Endothelial cell of umbilical vein (primary cell): ENCODE data around the gene CD83. TPM values are rescaled to one million over a fixed set of nuclear protein-coding genes. Genes with fewer than 3 reads are reported as not detected.

Experiments used
- BruUV-seq: library from RNA; stranded (reverse); fragments of 400-500 nt; replicated peaks from 2 replicates; lab custom pipeline; 2021; lab: Mats Ljungman, UMichigan
- CTCF ChIA-PET: fragments of 300-600, 350-600 bp; sonication (Branson Sonifier 250); formaldehyde crosslinking; loops from one replicate; lab custom pipeline; 2021; ENCODE audit warnings: antibody characterized with exemption, inconsistent platforms; lab: Charles Lee
- POLR2A ChIA-PET: fragments of 300-600, 350-600 bp; sonication (Branson Sonifier 250); formaldehyde crosslinking; loops from one replicate; lab custom pipeline; 2021; ENCODE audit warnings: antibody characterized with exemption, inconsistent platforms; lab: Charles Lee
- DNase-seq: peaks from one replicate; pipeline ENCODE4 v3.0.0-alpha.2; 2011; ENCODE audit warnings: low read depth, low spot score
- FAIRE-seq: peaks from 2 replicates; lab custom pipeline; 2011; peaks lifted over from hg19 to GRCh38; lab: Jason Lieb, UNC
- H2AFZ ChIP-seq: 2 replicates; pipeline ENCODE4 v1.6.0; 2012; ENCODE audit warnings: low read depth, low read length, control low read depth, inconsistent platforms
- H3K27ac ChIP-seq: 2 replicates; pipeline ENCODE4 v1.5.1; 2011; ENCODE audit warnings: low read depth, mild to moderate bottlenecking, control low read depth, low read length, moderate library complexity; ENCODE audit not compliant: insufficient read depth
- H3K27me3 ChIP-seq, 2 experiments: 2 replicates each; pipeline versions ENCODE4 v1.6.0 to v1.6.1; 2011; ENCODE audit warnings: low read length in 2 of 2, mixed read lengths in 1 of 2; ENCODE audit not compliant: control insufficient read depth in 2 of 2, insufficient read depth in 2 of 2
- H3K36me3 ChIP-seq, 2 experiments: 2 replicates in 1 of 2; 3 replicates in 1 of 2; pipeline ENCODE4 v1.5.1; 2011; ENCODE audit warnings: low read length in 2 of 2, mild to moderate bottlenecking in 1 of 2, moderate library complexity in 1 of 2; ENCODE audit not compliant: control insufficient read depth in 2 of 2, insufficient read depth in 2 of 2; ENCODE audit errors: extremely low read depth in 1 of 2
- H3K4me1 ChIP-seq: 3 replicates; pipeline ENCODE4 v1.5.1; 2011; ENCODE audit warnings: mild to moderate bottlenecking, low read length; ENCODE audit not compliant: control insufficient read depth, insufficient read depth; ENCODE audit errors: extremely low read depth
- H3K4me2 ChIP-seq: 2 replicates; pipeline ENCODE4 v1.6.1; 2011; ENCODE audit warnings: low read length, control low read depth, mixed read lengths; ENCODE audit not compliant: insufficient read depth
- H3K4me3 ChIP-seq, 3 experiments: fragments of 200-600 bp in 1 of 3; sonication (generic), shearing (Covaris generic) in 1 of 3; replicated peaks in 1 of 3; 2 replicates each; pipeline ENCODE4 v1.5.1; 2011 to 2016; ENCODE audit warnings: control low read depth in 3 of 3, low read length in 3 of 3, mild to moderate bottlenecking in 2 of 3, inconsistent platforms in 1 of 3, low read depth in 1 of 3, moderate library complexity in 1 of 3; ENCODE audit not compliant: insufficient read depth in 1 of 3
- H3K79me2 ChIP-seq: 2 replicates; pipeline ENCODE4 v1.6.0; 2012; ENCODE audit warnings: low read length, inconsistent platforms; ENCODE audit not compliant: control insufficient read depth, insufficient read depth
- H3K9ac ChIP-seq: replicated peaks from 2 replicates; pipeline ENCODE3; 2011; ENCODE audit warnings: low read length, control low read depth; ENCODE audit not compliant: insufficient read depth; ENCODE audit errors: extremely low read depth
- H3K9me1 ChIP-seq: replicated peaks from 3 replicates; pipeline ENCODE4 v1.6.0; 2011; ENCODE audit warnings: mild to moderate bottlenecking, low read length; ENCODE audit not compliant: control insufficient read depth, insufficient read depth; ENCODE audit errors: extremely low read depth
- H3K9me3 ChIP-seq: replicated peaks from 2 replicates; pipeline ENCODE4 v1.5.1; 2012; ENCODE audit warnings: low read length, inconsistent platforms; ENCODE audit not compliant: control insufficient read depth, insufficient read depth
- H4K20me1 ChIP-seq: replicated peaks from 2 replicates; pipeline ENCODE3; 2011; ENCODE audit warnings: mild to moderate bottlenecking, low read length; ENCODE audit not compliant: control insufficient read depth, insufficient read depth; ENCODE audit errors: extremely low read depth
- EZH2 ChIP-seq: IDR thresholded peaks from 2 replicates; pipeline ENCODE4 v1.6.1; 2012; ENCODE audit warnings: borderline replicate concordance, low read depth, mild to moderate bottlenecking, moderate library complexity, low read length, inconsistent platforms; ENCODE audit not compliant: severe bottlenecking
- FOS ChIP-seq: IDR thresholded peaks from 2 replicates; pipeline ENCODE4 v1.6.1; 2011; ENCODE audit warnings: mild to moderate bottlenecking, low read length, moderate library complexity, borderline replicate concordance; ENCODE audit not compliant: insufficient read depth
- GATA2 ChIP-seq: IDR thresholded peaks from 2 replicates; pipeline ENCODE4 v1.7.0; 2011; ENCODE audit warnings: low read depth, mild to moderate bottlenecking, moderate library complexity, mixed read lengths, low read length; ENCODE audit not compliant: insufficient read length, insufficient read depth
- JUN ChIP-seq: IDR thresholded peaks from 2 replicates; pipeline ENCODE4 v1.6.1; 2011; ENCODE audit warnings: borderline replicate concordance, low read depth; ENCODE audit not compliant: insufficient read length, insufficient read depth
- MYC ChIP-seq: IDR thresholded peaks from one replicate; pipeline ENCODE4 v1.6.1; 2011; ENCODE audit warnings: mild to moderate bottlenecking, low read depth, low read length
- POLR2A ChIP-seq: IDR thresholded peaks from 2 replicates; pipeline ENCODE4 v1.6.1; 2012; ENCODE audit warnings: low read depth, mild to moderate bottlenecking, control low read depth, low read length
- POLR2AphosphoS5 ChIP-seq: IDR thresholded peaks from 2 replicates; pipeline ENCODE4 v1.6.1; 2012; ENCODE audit warnings: low read depth, mild to moderate bottlenecking, control low read depth, low read length, moderate library complexity; ENCODE audit not compliant: insufficient read depth
- dilution Hi-C: fragments of 300-500 bp; cut with MboI; formaldehyde crosslinking; loops from one replicate; pipeline ENCODE4 v1.15.0; 2019; ENCODE audit warnings: low sequenced_read_pairs; ENCODE audit not compliant: extremely low pct_ligation_motif_present
- intact Hi-C: fragments of 100-400 bp; cut with micrococcal nuclease; formaldehyde crosslinking; loops from one replicate; pipeline ENCODE4 v1.10.0; 2022
- polyA plus RNA-seq, 4 experiments: library from polyadenylated mRNA; depleted of rRNA in 3 of 4; stranded (reverse) in 3 of 4; unstranded in 1 of 4; fragments of >200 nt; gene quantifications; 2 replicates each; pipeline versions ENCODE4 v1.2.1 to v1.2.3, GENCODE V29; 2011 to 2012; ENCODE audit warnings: missing spikeins in 1 of 4
- total RNA-seq: library from RNA; stranded (reverse); gene quantifications from 2 replicates; pipeline ENCODE4 v1.2.3, GENCODE V29; 2021
- TF ChIP-seq, protein P1 (sequence below): IDR thresholded peaks from 2 replicates; pipeline ENCODE4 v1.6.1; 2011; ENCODE audit not compliant: insufficient read depth, insufficient read length
- TF ChIP-seq, protein P2 (sequence below), 2 donors: IDR thresholded peaks; 1 replicate in 1 of 2; 2 replicates in 1 of 2; pipeline ENCODE4 v1.5.1; 2011; ENCODE audit warnings: low read length in 2 of 2, mild to moderate bottlenecking in 2 of 2, moderate library complexity in 2 of 2, control low read depth in 1 of 2, inconsistent platforms in 1 of 2, low read depth in 1 of 2; ENCODE audit not compliant: insufficient read depth in 1 of 2; ENCODE audit errors: extremely low read depth in 1 of 2

Gene CD83
- total and polyA plus RNA-seq, 2 donors (not counting 3 experiments of a cell fraction or from before 2014, with no cell fraction given) = 0.40 to 0.46 TPM

DNA sequence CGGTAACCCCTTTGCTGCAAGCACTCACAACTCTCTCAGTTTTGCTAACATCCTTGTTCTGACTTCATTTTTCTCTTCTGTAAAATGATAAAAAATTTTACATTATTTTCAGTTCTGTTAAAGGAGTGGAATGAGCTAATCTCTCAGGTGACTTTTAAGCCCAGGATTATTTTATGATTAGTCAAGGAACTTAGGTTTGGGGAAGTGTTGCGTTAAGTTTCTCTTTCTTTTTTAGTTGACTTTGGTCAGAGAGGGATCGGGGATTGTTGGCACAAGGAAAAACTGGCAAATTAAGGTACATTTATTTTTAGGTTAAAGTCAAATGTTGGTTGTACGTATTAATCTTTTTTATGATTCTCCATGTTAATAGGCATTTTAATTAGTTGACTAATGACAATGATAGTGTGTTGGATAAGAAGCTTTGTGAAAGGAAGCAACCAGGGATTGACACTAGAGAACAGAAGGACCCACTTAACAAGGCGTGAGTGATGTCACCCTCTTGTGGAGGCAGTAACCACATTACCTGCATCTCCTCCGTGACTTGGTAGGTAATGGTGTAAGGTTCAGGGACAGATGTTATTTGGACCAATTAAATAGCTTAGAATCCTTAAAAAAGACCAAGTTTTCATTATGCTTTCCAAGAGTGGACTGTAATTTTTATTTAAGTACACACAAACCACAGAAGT lies 31.6 kb downstream of the CD83 start:
- no peak overlapping the region for H3K4me2 ChIP-seq
- CTCF ChIA-PET = interaction anchor here (1.4 to 2.7 kb wide), 2 partner anchors 20 to 240 kb away, joined by 3 to 15 read pairs; no protein-coding TSS in a partner anchor
- no peak overlapping the region for H3K27ac ChIP-seq
- no peaks in the 10 kb centered on the region for H3K4me1 ChIP-seq
- dilution Hi-C loops (no loop called here), intact Hi-C loops (loop anchor here (10.0 kb wide), 1 partner anchor 104 kb away; no protein-coding TSS in a partner anchor)
- DNase-seq (no peak), FAIRE-seq (no peak)
- POLR2A ChIA-PET = no interaction called here
- no peak overlapping the region for H3K9ac ChIP-seq
- H3K36me3 ChIP-seq = no peaks in the 10 kb centered on the region
- no peak overlapping the region for H3K4me3 ChIP-seq
- H4K20me1 ChIP-seq = no peaks in the 10 kb centered on the region
- H3K79me2 ChIP-seq = no peaks in the 10 kb centered on the region
- no TSS peak for BruUV-seq
- no peaks in the 10 kb centered on the region for H3K27me3 ChIP-seq
- H3K9me1 ChIP-seq = no peaks in the 10 kb centered on the region
- TF ChIP-seq MYC = no peak
- no peak for TF ChIP-seq JUN
- no peak for TF ChIP-seq EZH2
- TF ChIP-seq, protein P1, sequence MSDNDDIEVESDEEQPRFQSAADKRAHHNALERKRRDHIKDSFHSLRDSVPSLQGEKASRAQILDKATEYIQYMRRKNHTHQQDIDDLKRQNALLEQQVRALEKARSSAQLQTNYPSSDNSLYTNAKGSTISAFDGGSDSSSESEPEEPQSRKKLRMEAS = no peak
- TF ChIP-seq, protein P2, sequence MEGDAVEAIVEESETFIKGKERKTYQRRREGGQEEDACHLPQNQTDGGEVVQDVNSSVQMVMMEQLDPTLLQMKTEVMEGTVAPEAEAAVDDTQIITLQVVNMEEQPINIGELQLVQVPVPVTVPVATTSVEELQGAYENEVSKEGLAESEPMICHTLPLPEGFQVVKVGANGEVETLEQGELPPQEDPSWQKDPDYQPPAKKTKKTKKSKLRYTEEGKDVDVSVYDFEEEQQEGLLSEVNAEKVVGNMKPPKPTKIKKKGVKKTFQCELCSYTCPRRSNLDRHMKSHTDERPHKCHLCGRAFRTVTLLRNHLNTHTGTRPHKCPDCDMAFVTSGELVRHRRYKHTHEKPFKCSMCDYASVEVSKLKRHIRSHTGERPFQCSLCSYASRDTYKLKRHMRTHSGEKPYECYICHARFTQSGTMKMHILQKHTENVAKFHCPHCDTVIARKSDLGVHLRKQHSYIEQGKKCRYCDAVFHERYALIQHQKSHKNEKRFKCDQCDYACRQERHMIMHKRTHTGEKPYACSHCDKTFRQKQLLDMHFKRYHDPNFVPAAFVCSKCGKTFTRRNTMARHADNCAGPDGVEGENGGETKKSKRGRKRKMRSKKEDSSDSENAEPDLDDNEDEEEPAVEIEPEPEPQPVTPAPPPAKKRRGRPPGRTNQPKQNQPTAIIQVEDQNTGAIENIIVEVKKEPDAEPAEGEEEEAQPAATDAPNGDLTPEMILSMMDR (IDR thresholded peaks at IDR 0.05; ENCODE audit: extremely low read depth in 1 of 2, insufficient read depth in 1 of 2, low read depth in 1 of 2, low read length in 2 of 2) = no peak
- no peak for TF ChIP-seq FOS
- no peak for TF ChIP-seq GATA2
- TF ChIP-seq POLR2AphosphoS5 = no peak
- no peak for TF ChIP-seq POLR2A
- H3K9me3 ChIP-seq = no peaks in the 10 kb centered on the region
- no peak overlapping the region for H2AFZ ChIP-seq
